GM12875 (cell line): ENCODE data around the gene RAB3IL1.

ENCODE experiments used
- H3K4me3 ChIP-seq: one replicate; pipeline ENCODE4 v1.5.1; 2011; ENCODE audit warnings: low read depth, low read length, control low read depth
- CTCF ChIP-seq: IDR thresholded peaks from 2 replicates; pipeline ENCODE4 v1.5.1; 2011; ENCODE audit warnings: low read depth, mild to moderate bottlenecking, control low read depth, inconsistent platforms, low read length, moderate library complexity, borderline replicate concordance; ENCODE audit not compliant: insufficient read depth

The RAB3IL1 gene

GRCh38 chr11:61917334-61918109, at the start of gene RAB3IL1:
RAB3IL1 (minus strand) TSS chr11:61917566; CDS start chr11:61917367, 199 bp downstream.
- H3K4me3 ChIP-seq: no peak within 1 kb of the TSS
- no peak for TF ChIP-seq CTCF

- no peak for TF ChIP-seq CTCF
- peak overlapping the region; percentile 91 for H3K4me3 ChIP-seq
Observed at GRCh38 chr11:61966734-61967115, 49.4 kb upstream of the RAB3IL1 start.

GRCh38 chr11:61964666-61965271, 47.4 kb upstream of the RAB3IL1 start:
- H3K4me3 ChIP-seq: peak overlapping the region; percentile 91

GRCh38 chr11:61964058-61964665, 46.8 kb upstream of the RAB3IL1 start:
- H3K4me3 ChIP-seq: no peak overlapping the region
- no peak for TF ChIP-seq CTCF

DNA sequence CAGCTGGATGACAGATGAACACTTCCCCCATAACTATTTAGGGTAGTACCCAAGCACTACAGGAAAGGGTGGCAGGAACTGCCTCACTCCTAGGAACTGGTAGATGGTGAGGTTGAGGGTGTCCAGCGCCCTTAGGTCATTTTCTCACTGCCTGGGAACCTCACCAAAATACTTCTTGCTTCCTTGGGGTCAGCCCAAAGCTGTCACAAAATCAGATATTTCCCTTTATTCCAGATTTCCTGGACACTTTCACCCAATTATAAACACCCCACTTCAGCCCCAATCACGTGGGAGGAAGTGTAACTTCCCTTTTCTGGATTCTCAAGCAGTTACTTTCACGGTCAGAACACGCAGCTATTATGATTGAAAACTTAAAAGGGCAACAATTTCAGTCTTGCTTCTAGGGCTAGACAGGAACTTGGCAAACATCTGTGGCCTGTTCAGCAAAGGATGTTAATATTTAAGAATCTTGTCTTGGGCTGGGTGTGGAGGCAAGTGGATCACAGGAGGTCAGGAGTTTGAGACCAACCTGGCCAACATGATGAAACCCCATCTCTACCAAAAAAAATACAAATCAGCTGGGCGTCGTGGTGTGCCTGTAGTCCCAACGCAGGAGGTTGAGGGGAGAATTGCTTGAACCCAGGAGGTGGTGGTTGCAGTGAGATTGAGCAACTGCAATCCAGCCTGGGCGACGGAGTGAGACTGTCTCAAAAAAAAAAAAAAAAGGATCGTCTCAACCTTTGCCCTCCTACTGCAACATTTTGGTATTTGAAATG, 46.1 kb upstream of the RAB3IL1 start:
- no peak for TF ChIP-seq CTCF
- H3K4me3 ChIP-seq: no peak overlapping the region

- H3K4me3 ChIP-seq: no peak overlapping the region
- no peak for TF ChIP-seq CTCF
Observed at GRCh38 chr11:61963016-61963281, 45.6 kb upstream of the RAB3IL1 start.

DNA sequence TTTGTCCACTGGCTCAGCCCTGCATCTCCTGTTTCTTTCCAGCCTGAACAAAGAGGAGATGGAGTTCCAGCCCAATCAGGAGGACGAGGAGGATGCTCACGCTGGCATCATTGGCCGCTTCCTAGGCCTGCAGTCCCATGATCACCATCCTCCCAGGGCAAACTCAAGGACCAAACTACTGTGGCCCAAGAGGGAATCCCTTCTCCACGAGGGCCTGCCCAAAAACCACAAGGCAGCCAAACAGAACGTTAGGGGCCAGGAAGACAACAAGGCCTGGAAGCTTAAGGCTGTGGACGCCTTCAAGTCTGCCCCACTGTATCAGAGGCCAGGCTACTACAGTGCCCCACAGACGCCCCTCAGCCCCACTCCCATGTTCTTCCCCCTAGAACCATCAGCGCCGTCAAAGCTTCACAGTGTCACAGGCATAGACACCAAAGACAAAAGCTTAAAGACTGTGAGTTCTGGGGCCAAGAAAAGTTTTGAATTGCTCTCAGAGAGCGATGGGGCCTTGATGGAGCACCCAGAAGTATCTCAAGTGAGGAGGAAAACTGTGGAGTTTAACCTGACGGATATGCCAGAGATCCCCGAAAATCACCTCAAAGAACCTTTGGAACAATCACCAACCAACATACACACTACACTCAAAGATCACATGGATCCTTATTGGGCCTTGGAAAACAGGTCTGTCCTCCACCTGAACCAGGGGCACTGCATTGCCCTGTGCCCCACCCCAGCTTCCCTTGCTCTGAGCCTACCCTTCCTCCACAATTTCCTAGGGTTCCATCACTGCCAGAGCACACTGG, 45.0 kb upstream of the RAB3IL1 start:
- no peak for TF ChIP-seq CTCF
- H3K4me3 ChIP-seq: no peak overlapping the region
